Loucy (cell line): Measurements from ENCODE around the gene ARHGEF16.

Experiments used
- H2AFZ ChIP-seq: fragments of 200-600 bp; sonication (generic); 2 replicates; pipeline ENCODE4 v1.6.0; 2016; ENCODE audit warnings: antibody characterized with exemption, mild to moderate bottlenecking, low read length, moderate library complexity
- H3F3A ChIP-seq: fragments of 200-600 bp; 2 replicates; pipeline ENCODE4 v1.6.0; 2016; ENCODE audit warnings: antibody characterized with exemption, low read depth, mild to moderate bottlenecking
- H3K27me3 ChIP-seq: fragments of 200-600 bp; sonication (generic); 2 replicates; pipeline ENCODE4 v1.6.1; 2014; ENCODE audit warnings: low read length, mild to moderate bottlenecking; ENCODE audit not compliant: insufficient read depth, poor library complexity, severe bottlenecking
- H3K36me3 ChIP-seq: fragments of 200-600 bp; sonication (generic); 2 replicates; pipeline ENCODE4 v1.6.1; 2016; ENCODE audit warnings: low read length; ENCODE audit not compliant: insufficient read depth
- H3K4me1 ChIP-seq: fragments of 200-600 bp; sonication (generic); 2 replicates; pipeline ENCODE4 v1.5.1; 2014; ENCODE audit warnings: low read length, mild to moderate bottlenecking; ENCODE audit not compliant: insufficient read depth, poor library complexity, severe bottlenecking
- H3K4me2 ChIP-seq: fragments of 200-600 bp; sonication (generic); 2 replicates; pipeline ENCODE4 v1.6.0; 2014; ENCODE audit warnings: antibody characterized with exemption, low read length, low read depth, mild to moderate bottlenecking; ENCODE audit not compliant: poor library complexity, severe bottlenecking
- H3K4me3 ChIP-seq: fragments of 200-600 bp; sonication (generic); 2 replicates; pipeline ENCODE4 v1.5.1; 2014; ENCODE audit warnings: low read length, mild to moderate bottlenecking, mixed read lengths; ENCODE audit not compliant: poor library complexity, severe bottlenecking
- H3K79me2 ChIP-seq: fragments of 200-600 bp; sonication (generic); 2 replicates; pipeline ENCODE4 v1.6.1; 2014; ENCODE audit warnings: low read length; ENCODE audit not compliant: insufficient read depth
- H3K9ac ChIP-seq: fragments of 200-600 bp; sonication (generic); 2 replicates; pipeline ENCODE4 v1.6.0; 2014; ENCODE audit warnings: mild to moderate bottlenecking, low read depth, low read length, moderate library complexity; ENCODE audit not compliant: poor library complexity, severe bottlenecking
- H3K9me2 ChIP-seq: fragments of 200-600 bp; sonication (generic); replicated peaks from 2 replicates; pipeline ENCODE4 v1.6.1; 2016; ENCODE audit warnings: low read depth, low read length, mixed read lengths
- H3K9me3 ChIP-seq: fragments of 200-600 bp; sonication (generic); 2 replicates; pipeline ENCODE4 v1.6.1; 2014; ENCODE audit warnings: mild to moderate bottlenecking, antibody characterized with exemption, low read length, low read depth; ENCODE audit not compliant: insufficient read depth
- H4K20me1 ChIP-seq: fragments of 200-600 bp; sonication (generic); 2 replicates; pipeline ENCODE4 v1.6.0; 2014; ENCODE audit warnings: antibody characterized with exemption, low read length, mild to moderate bottlenecking; ENCODE audit not compliant: insufficient read depth, poor library complexity, severe bottlenecking
- CTCF ChIP-seq: fragments of 200-600 bp; sonication (generic); conservative IDR thresholded peaks from 2 replicates; pipeline ENCODE4 v1.5.1; 2014; ENCODE audit warnings: mild to moderate bottlenecking, antibody characterized with exemption, low read length
- EZH2phosphoT487 ChIP-seq: fragments of 200-600 bp; IDR thresholded peaks from 2 replicates; pipeline ENCODE4 v1.6.1; 2018; ENCODE audit warnings: antibody characterized with exemption, mild to moderate bottlenecking, moderate library complexity, borderline replicate concordance

Gene ARHGEF16

GRCh38 chr1:3510956-3511250 lies 56.4 kb downstream of the ARHGEF16 start:
- Histone ChIP-seq H3K27me3 (no peaks in the 10 kb centered on the region), H3K4me2 (no peak overlapping the region), H4K20me1 (no peaks in the 10 kb centered on the region), H3K4me1 (peaks cover 18% of the 10 kb centered on the region), H3K9ac (no peak overlapping the region), H3K9me3 (no peaks in the 10 kb centered on the region), H3K79me2 (peaks cover 12% of the 10 kb centered on the region; the same call in 1 of the 2 replicates), H3K4me3 (no peak overlapping the region), H3K9me2 (no peaks in the 10 kb centered on the region), H3F3A (no peaks in the 10 kb centered on the region), H3K36me3 (no peaks in the 10 kb centered on the region), H2AFZ (no peak overlapping the region)
- TF ChIP-seq CTCF = no peak
- TF ChIP-seq EZH2phosphoT487 = no peak

GRCh38 chr1:3511306-3511705 lies 56.8 kb downstream of the ARHGEF16 start:
- no peak overlapping the region for H3K4me3 ChIP-seq
- no peak overlapping the region for H3K4me2 ChIP-seq
- peaks cover 21% of the 10 kb centered on the region for H3K4me1 ChIP-seq
- H3K36me3 ChIP-seq = no peaks in the 10 kb centered on the region
- H4K20me1 ChIP-seq = no peaks in the 10 kb centered on the region
- no peaks in the 10 kb centered on the region for H3K27me3 ChIP-seq
- TF ChIP-seq EZH2phosphoT487 = no peak
- no peak for TF ChIP-seq CTCF
- H3K9me2 ChIP-seq = no peaks in the 10 kb centered on the region
- H3F3A ChIP-seq = no peaks in the 10 kb centered on the region
- no peaks in the 10 kb centered on the region for H3K9me3 ChIP-seq
- peaks cover 12% of the 10 kb centered on the region; the same call in 1 of the 2 replicates for H3K79me2 ChIP-seq
- H3K9ac ChIP-seq = no peak overlapping the region
- H2AFZ ChIP-seq = no peak overlapping the region

- H3K9me2 ChIP-seq = no peaks in the 10 kb centered on the region
- TF ChIP-seq CTCF (no peak), EZH2phosphoT487 (no peak)
- H3K36me3 ChIP-seq = no peaks in the 10 kb centered on the region
- H3K9ac ChIP-seq = no peak overlapping the region
- no peaks in the 10 kb centered on the region for H4K20me1 ChIP-seq
- no peak overlapping the region for H2AFZ ChIP-seq
- no peak overlapping the region for H3K4me3 ChIP-seq
- H3K27me3 ChIP-seq = no peaks in the 10 kb centered on the region
- H3K4me2 ChIP-seq = no peak overlapping the region
- no peaks in the 10 kb centered on the region for H3F3A ChIP-seq
- H3K4me1 ChIP-seq = peaks cover 26% of the 10 kb centered on the region
- H3K9me3 ChIP-seq = no peaks in the 10 kb centered on the region
- peaks cover 12% of the 10 kb centered on the region; the same call in 1 of the 2 replicates for H3K79me2 ChIP-seq
Measured at GRCh38 chr1:3511856-3512255, 57.4 kb downstream of the ARHGEF16 start.
